PC-9 (cell line): ENCODE results near the gene TIMM21. TPM values are rescaled to one million over a fixed set of nuclear protein-coding genes. Genes with fewer than 3 reads are reported as not detected.

Source experiments
- BruUV-seq: library from RNA; stranded (reverse); fragments of 400-500 nt; replicated peaks from 2 replicates; lab custom pipeline; 2021; lab: Mats Ljungman, UMichigan
- CTCF ChIA-PET: fragments of 300-600 bp; sonication (Branson Sonifier 250); formaldehyde crosslinking; loops from one replicate; lab custom pipeline; 2022; ENCODE audit warnings: antibody characterized with exemption; lab: Charles Lee
- POLR2A ChIA-PET: fragments of 300-600 bp; sonication (Branson Sonifier 250); formaldehyde crosslinking; loops from one replicate; lab custom pipeline; 2022; ENCODE audit warnings: antibody characterized with exemption; ENCODE audit not compliant: unreplicated experiment; lab: Charles Lee
- DNase-seq, 2 experiments: peaks; one replicate each; pipeline versions ENCODE4 v3.0.0 to v3.0.0-alpha.2; 2015 to 2022; ENCODE audit warnings: mixed read lengths in 1 of 2
- H2AFZ ChIP-seq: fragments of 200-600 bp; sonication (generic); 2 replicates; pipeline ENCODE4 v1.8.1; 2017; ENCODE audit warnings: antibody characterized with exemption
- H3F3A ChIP-seq: fragments of 200-600 bp; sonication (generic); 2 replicates; pipeline ENCODE4 v1.8.1; 2017; ENCODE audit warnings: antibody characterized with exemption, mild to moderate bottlenecking, low read depth; ENCODE audit not compliant: insufficient read depth
- H3K27ac ChIP-seq: fragments of 200-600 bp; sonication (generic); 2 replicates; pipeline ENCODE4 v1.6.1; 2016; ENCODE audit warnings: mixed run types
- H3K27me3 ChIP-seq: fragments of 200-600 bp; sonication (generic); 2 replicates; pipeline ENCODE4 v1.6.1; 2016; ENCODE audit warnings: low read depth, mixed run types; ENCODE audit not compliant: insufficient read depth
- H3K36me3 ChIP-seq: fragments of 200-600 bp; sonication (generic); 2 replicates; pipeline ENCODE4 v1.6.1; 2016; ENCODE audit warnings: low read depth, mixed run types
- H3K4me1 ChIP-seq: fragments of 200-600 bp; sonication (generic); replicated peaks from 2 replicates; pipeline ENCODE4 v1.6.1; 2016; ENCODE audit warnings: mixed run types; ENCODE audit not compliant: insufficient read depth
- H3K4me2 ChIP-seq: fragments of 200-600 bp; sonication (generic); 2 replicates; pipeline ENCODE4 v1.6.1; 2017; ENCODE audit warnings: mixed run types
- H3K4me3 ChIP-seq: fragments of 200-600 bp; sonication (generic); 2 replicates; pipeline ENCODE4 v1.6.1; 2016; ENCODE audit warnings: mixed run types
- H3K79me2 ChIP-seq: fragments of 200-600 bp; sonication (generic); 2 replicates; pipeline ENCODE4 v1.6.1; 2017; ENCODE audit warnings: low read depth, mixed run types
- H3K9me2 ChIP-seq: fragments of 200-600 bp; sonication (generic); 2 replicates; pipeline ENCODE4 v1.8.1; 2017; ENCODE audit warnings: mild to moderate bottlenecking; ENCODE audit not compliant: insufficient read depth
- H3K9me3 ChIP-seq: fragments of 200-600 bp; sonication (generic); 2 replicates; pipeline ENCODE4 v1.8.1; 2016; ENCODE audit warnings: low read depth; ENCODE audit not compliant: insufficient read depth
- H4K20me1 ChIP-seq: fragments of 200-600 bp; sonication (generic); 2 replicates; pipeline ENCODE4 v1.8.1; 2017; ENCODE audit not compliant: insufficient read depth
- CTCF ChIP-seq: fragments of 200-600 bp; sonication (generic); conservative IDR thresholded peaks from 2 replicates; pipeline ENCODE4 v1.6.1; 2017; ENCODE audit warnings: mixed run types, antibody characterized with exemption, mild to moderate bottlenecking, moderate library complexity
- EZH2 ChIP-seq: fragments of 200-600 bp; sonication (generic); IDR thresholded peaks from 2 replicates; pipeline ENCODE4 v1.8.0; 2017; ENCODE audit warnings: antibody characterized with exemption, low read depth
- intact Hi-C: fragments of 100-400 bp; cut with micrococcal nuclease; formaldehyde crosslinking; loops from one replicate; pipeline ENCODE4 v1.10.0; 2022; ENCODE audit not compliant: unreplicated experiment
- total RNA-seq: library from RNA; stranded (reverse); gene quantifications from 2 replicates; pipeline ENCODE4 v1.2.3, GENCODE V29; 2021

Gene TIMM21
- total RNA-seq, 1 experiment from 2014 or later: 32.6 TPM

DNA sequence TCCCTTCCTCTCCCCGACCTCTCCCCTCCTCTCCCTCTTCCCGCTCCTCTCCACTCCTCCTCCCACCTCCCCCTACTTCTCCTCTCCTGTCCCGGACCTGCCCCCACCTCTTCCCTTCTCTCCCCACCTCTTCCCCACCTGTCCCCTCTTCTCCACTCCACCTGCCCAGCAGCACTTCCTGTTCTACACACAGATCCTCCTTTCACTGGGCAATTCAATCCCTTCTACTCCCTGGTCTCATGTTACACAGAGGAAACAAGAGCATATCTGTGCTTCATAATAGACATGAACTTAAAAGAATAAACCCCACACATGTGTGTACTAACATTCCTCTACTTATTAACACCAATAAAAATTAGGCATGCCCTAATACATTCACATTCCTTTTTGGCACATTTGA, 34.8 kb downstream of the TIMM21 start:
- POLR2A ChIA-PET: no interaction called here
- Histone ChIP-seq H3K4me2 (no peak overlapping the region), H3K9me3 (no peaks in the 10 kb centered on the region), H3K9me2 (no peaks in the 10 kb centered on the region), H4K20me1 (no peaks in the 10 kb centered on the region), H3K79me2 (no peaks in the 10 kb centered on the region), H3F3A (no peaks in the 10 kb centered on the region), H3K36me3 (no peaks in the 10 kb centered on the region), H3K4me3 (no peak overlapping the region), H2AFZ (no peak overlapping the region; the same call in 1 of the 2 replicates), H3K27me3 (no peaks in the 10 kb centered on the region), H3K27ac (no peak overlapping the region), H3K4me1 (peaks cover 24% of the 10 kb centered on the region)
- intact Hi-C loops: no loop called here
- no TSS peak for BruUV-seq
- TF ChIP-seq CTCF (no peak), EZH2 (no peak)
- peak in 1 of 2 experiments; percentile 53 for DNase-seq
- CTCF ChIA-PET: interaction anchor here (0.6 kb wide), 1 partner anchor 12 kb away, joined by 7 read pairs; no protein-coding TSS in a partner anchor

DNA sequence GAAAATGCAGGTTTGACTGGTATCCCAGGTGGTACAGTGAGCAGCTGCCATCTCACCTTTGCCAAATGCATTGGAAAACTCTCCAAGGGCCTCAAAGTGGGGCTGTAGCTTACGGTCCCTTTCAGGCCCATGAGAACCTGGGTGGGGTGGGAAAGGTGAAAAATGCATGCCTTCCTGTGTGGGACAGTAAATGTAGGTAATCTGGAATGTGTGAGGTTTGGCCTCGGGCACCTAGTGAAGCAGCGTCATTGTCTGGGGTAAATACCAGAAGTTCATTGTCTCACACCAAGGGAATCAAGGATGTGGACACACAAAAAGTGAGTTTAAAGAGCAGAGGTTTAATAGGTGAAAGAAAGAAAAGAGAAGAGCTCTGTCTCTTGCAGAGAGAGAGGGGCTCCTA, 36.6 kb downstream of the TIMM21 start:
- POLR2A ChIA-PET: interaction anchor here (0.8 kb wide), 1 partner anchor 311 kb away, joined by 4 read pairs; the partner anchor contains the start of gene CNDP2
- Histone ChIP-seq H3K4me1 (peaks cover 22% of the 10 kb centered on the region), H4K20me1 (no peaks in the 10 kb centered on the region), H3K9me3 (no peaks in the 10 kb centered on the region), H2AFZ (no peak overlapping the region), H3F3A (no peaks in the 10 kb centered on the region), H3K4me2 (peak overlapping the region; percentile 6; the same call in 1 of the 2 replicates), H3K36me3 (no peaks in the 10 kb centered on the region), H3K79me2 (no peaks in the 10 kb centered on the region), H3K27me3 (no peaks in the 10 kb centered on the region), H3K27ac (peak overlapping the region; percentile 26; the same call in 1 of the 2 replicates), H3K4me3 (no peak overlapping the region), H3K9me2 (no peaks in the 10 kb centered on the region)
- peak; percentile 73 to 87 for DNase-seq
- BruUV-seq: no TSS peak
- CTCF ChIA-PET: interaction anchor here (0.6 kb wide), 1 partner anchor 156 kb away, joined by 3 read pairs; no protein-coding TSS in a partner anchor
- TF ChIP-seq CTCF: no peak
- intact Hi-C loops: loop anchor here (1.0 kb wide), 2 partner anchors 37 to 132 kb away; partner anchors contain the start of gene TIMM21

GRCh38 chr18:74185860-74186259, 37.5 kb downstream of the TIMM21 start:
- POLR2A ChIA-PET: interaction anchor here (0.8 kb wide), 1 partner anchor 310 kb away, joined by 4 read pairs; the partner anchor contains the start of gene CNDP2
- intact Hi-C loops: loop anchor here (1.0 kb wide), 2 partner anchors 38 to 131 kb away; partner anchors contain the start of gene TIMM21
- CTCF ChIA-PET: no interaction called here
- BruUV-seq: no TSS peak
- Histone ChIP-seq H3K4me3 (no peak overlapping the region), H3K79me2 (no peaks in the 10 kb centered on the region), H3K27me3 (no peaks in the 10 kb centered on the region), H3F3A (no peaks in the 10 kb centered on the region), H3K9me2 (no peaks in the 10 kb centered on the region), H4K20me1 (no peaks in the 10 kb centered on the region), H2AFZ (no peak overlapping the region), H3K4me2 (0 out of 2 replicates have a peak overlapping the region, but pooled peaks have one; percentile 6), H3K36me3 (no peaks in the 10 kb centered on the region), H3K27ac (no peak overlapping the region), H3K4me1 (peaks cover 22% of the 10 kb centered on the region), H3K9me3 (no peaks in the 10 kb centered on the region)
- DNase-seq: peak in 1 of 2 experiments; percentile 15
- no peak for TF ChIP-seq CTCF
- no peak for TF ChIP-seq EZH2
